Chondrocyte (in vitro differentiated cells): ENCODE data around the gene PTPRS. TPM values are rescaled to one million over a fixed set of nuclear protein-coding genes. Genes with fewer than 3 reads are reported as not detected.
"Not testable (repeated sequence)": the region's sequence is repeated elsewhere in the genome, so short reads cannot be mapped to it uniquely, and the experiment has no call there.

Source experiments
- DNase-seq: peaks from one replicate; pipeline ENCODE4 v3.0.0; 2021; ENCODE audit warnings: mixed read lengths, low spot score
- H3K27ac Mint-ChIP-seq: one replicate; pipeline ENCODE4 v1.8.0; 2021; ENCODE audit warnings: mild to moderate bottlenecking, moderate library complexity, mixed read lengths; ENCODE audit not compliant: unreplicated experiment
- H3K27me3 Mint-ChIP-seq: 2 replicates; pipeline ENCODE4 v1.8.0; 2021; ENCODE audit warnings: low read depth, mixed read lengths
- H3K36me3 Mint-ChIP-seq: 2 replicates; pipeline ENCODE4 v1.8.0; 2021; ENCODE audit warnings: low read depth, mixed read lengths
- H3K4me1 Mint-ChIP-seq: 2 replicates; pipeline ENCODE4 v1.8.0; 2021; ENCODE audit warnings: low read depth, mild to moderate bottlenecking, mixed read lengths
- H3K4me3 Mint-ChIP-seq: one replicate; pipeline ENCODE4 v1.8.0; 2021; ENCODE audit warnings: mild to moderate bottlenecking, moderate library complexity, mixed read lengths; ENCODE audit not compliant: unreplicated experiment
- H3K9me3 Mint-ChIP-seq: 2 replicates; pipeline ENCODE4 v1.8.0; 2021; ENCODE audit warnings: low read depth, mixed read lengths
- long read RNA-seq: library from polyadenylated mRNA; stranded (forward); transcript quantifications from one replicate; pipeline ENCODE4 v2.0.0, GENCODE V29; 2021
- total RNA-seq: library from RNA; stranded (reverse); gene quantifications from 3 replicates; pipeline ENCODE4 v1.2.1, GENCODE V29; 2021
- TF ChIP-seq, protein P1 (sequence below): fragments of 200-600 bp; sonication (generic); IDR thresholded peaks from 2 replicates; pipeline ENCODE4 v1.5.0; 2021; ENCODE audit warnings: antibody characterized with exemption, mild to moderate bottlenecking, moderate library complexity

PTPRS gene
- total RNA-seq, result 129 to 133 TPM (median 130 TPM) in 3 replicates
- long read RNA-seq, partial matches to known transcripts, result 9 of 32 reads
- long read RNA-seq, other reads (novel, unspliced or antisense), result 23 of 32 reads

DNA sequence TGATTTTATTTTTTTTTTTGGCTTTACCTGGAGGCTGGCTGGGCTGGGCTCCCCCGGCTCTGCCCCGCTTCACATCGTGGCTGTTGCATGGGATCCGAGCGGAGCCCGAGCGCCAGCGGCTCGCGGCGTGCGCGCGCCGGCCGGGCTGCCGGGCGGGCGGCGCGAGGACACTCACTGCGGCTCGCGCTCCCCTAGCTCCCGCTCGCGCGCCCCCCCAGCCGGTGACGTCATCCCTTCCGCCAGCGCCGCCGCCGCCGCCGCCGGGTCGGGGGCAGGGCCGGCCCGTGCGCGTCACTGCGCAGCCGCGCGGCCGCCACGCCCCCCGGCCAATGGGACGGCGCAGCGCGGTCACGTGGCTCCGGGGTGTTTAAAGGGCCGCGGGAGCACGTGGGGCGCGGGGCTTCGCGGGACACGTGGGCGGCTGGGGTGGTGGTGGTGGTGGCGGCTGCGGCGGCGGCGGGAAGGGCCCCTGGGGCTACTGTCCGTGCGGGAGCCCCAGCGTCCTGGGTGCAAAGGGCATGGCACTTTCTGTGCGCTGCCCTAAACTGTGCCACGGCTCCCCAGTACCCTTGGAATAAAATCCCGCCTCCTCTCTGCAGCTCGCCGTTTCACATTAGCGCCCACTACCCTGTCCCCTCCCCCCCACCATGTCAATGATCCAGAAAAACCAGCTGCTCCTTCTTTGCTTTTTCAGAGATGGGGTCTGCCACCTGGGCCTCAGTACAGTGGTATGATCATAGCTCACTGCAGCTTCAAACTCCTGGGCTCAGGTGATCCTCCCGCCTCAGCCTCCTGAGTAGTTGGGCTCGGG is at the start of gene PTPRS:
Gene PTPRS (minus strand): TSS at position 176 of the 811 bp plus-strand sequence. CDS start 54,672 bp downstream, outside the sequence.
- DNase-seq, result no peak
- Mint-ChIP-seq H3K4me1 (peaks cover 9% of the 10 kb centered on the region), H3K27me3 (peaks cover 5% of the 10 kb centered on the region), H3K27ac (peak within 1 kb of the TSS; percentile 17), H3K4me3 (peak within 1 kb of the TSS; percentile 81), H3K36me3 (no peaks in the 10 kb centered on the region), H3K9me3 (no peaks in the 10 kb centered on the region)
- TF ChIP-seq, protein P1, sequence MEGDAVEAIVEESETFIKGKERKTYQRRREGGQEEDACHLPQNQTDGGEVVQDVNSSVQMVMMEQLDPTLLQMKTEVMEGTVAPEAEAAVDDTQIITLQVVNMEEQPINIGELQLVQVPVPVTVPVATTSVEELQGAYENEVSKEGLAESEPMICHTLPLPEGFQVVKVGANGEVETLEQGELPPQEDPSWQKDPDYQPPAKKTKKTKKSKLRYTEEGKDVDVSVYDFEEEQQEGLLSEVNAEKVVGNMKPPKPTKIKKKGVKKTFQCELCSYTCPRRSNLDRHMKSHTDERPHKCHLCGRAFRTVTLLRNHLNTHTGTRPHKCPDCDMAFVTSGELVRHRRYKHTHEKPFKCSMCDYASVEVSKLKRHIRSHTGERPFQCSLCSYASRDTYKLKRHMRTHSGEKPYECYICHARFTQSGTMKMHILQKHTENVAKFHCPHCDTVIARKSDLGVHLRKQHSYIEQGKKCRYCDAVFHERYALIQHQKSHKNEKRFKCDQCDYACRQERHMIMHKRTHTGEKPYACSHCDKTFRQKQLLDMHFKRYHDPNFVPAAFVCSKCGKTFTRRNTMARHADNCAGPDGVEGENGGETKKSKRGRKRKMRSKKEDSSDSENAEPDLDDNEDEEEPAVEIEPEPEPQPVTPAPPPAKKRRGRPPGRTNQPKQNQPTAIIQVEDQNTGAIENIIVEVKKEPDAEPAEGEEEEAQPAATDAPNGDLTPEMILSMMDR, result no peak

DNA sequence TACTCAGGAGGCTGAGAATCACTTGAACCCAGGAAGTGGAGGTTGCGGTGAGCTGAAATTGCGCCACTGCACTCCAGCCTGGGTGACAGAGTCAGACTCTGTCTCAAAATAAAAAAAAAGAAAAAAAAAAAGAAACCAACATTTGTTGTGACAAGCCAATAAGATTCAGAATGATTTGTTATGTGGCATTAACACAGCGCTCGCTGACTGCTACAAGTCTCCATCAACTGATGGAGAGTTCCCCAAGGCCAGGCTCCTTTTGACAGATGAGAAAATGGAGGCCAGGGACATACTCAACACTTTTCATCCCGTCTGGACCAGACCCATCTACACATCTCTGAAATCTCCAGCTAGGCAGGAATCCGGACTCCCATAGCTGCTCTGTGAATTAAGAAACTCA is 48.7 kb upstream of the PTPRS start:
- Mint-ChIP-seq H3K4me1 (no peaks in the 10 kb centered on the region), H3K27ac (no peak overlapping the region), H3K36me3 (peaks cover 3% of the 10 kb centered on the region), H3K27me3 (peaks cover 53% of the 10 kb centered on the region), H3K9me3 (peaks cover 2% of the 10 kb centered on the region), H3K4me3 (no peak overlapping the region)
- DNase-seq, result no peak
- TF ChIP-seq, protein P1, result no peak

DNA sequence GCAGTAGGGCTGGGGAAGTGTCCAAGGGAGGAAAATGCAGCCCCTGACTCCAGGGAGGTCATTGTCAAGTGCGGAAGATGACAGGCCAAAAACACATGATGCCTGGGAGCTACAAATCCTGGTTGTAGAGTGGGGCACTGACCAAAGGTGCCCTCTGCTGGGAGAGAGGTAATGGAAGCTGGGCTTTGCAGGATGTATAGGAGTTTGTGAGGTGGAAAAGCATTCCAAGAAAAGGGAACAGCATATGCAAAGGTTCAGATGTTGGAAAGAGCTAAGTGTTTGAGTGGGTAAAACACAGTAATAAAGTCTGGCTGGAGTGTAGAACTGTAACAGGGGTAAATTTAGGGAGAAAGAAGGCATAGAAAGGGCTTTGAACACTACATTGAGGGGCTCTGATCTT is 46.9 kb upstream of the PTPRS start:
- Mint-ChIP-seq H3K27me3 (peaks cover 37% of the 10 kb centered on the region), H3K4me1 (no peaks in the 10 kb centered on the region)

DNA sequence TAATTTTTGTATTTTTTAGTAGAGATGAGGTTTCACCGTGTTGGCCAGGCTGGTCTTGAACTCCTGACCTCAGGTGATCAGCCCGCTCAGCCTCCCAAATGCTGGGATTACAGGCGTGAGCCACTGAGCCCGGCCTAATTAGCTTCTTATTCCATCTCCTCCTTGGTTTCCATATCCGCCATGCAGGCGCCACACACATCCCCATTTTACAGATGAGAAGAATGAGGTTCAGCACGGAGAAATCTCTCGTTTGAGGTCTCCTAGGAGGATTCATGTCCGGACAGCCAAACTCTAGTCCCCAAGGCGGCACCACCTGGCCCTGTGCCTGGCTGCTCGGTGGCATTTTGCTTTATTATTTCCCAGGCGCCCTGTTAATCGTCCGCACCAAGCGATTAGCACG is 46.2 kb upstream of the PTPRS start:
- peaks cover 31% of the 10 kb centered on the region for H3K27me3 Mint-ChIP-seq

More for the DNA sequence above, 46.9 kb upstream of the PTPRS start:
- no peak overlapping the region for H3K27ac Mint-ChIP-seq
- no peak overlapping the region for H3K4me3 Mint-ChIP-seq
- DNase-seq, result no peak
- TF ChIP-seq, protein P1, result no peak
- H3K9me3 Mint-ChIP-seq, result peaks cover 11% of the 10 kb centered on the region
- peaks cover 6% of the 10 kb centered on the region for H3K36me3 Mint-ChIP-seq

DNA sequence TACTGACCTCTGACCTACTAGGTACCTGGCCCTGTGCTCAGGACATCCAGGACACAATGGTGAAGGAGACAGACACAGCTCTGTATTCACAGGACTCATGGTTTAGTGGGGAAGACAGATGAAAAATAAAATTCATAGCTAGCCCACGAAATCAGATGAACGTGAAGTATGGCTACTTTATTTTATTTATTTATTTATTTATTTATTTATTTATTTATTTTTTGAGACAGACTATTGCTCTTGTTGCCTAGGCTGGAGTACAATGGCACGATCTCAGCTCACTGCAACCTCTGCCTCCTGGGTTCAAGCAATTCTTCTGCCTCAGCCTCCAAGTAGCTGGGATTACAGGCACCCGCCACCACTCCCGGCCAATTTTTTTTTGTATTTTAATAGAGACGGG is 40.6 kb upstream of the PTPRS start:
- not testable (repeated sequence) for DNase-seq, H3K36me3 Mint-ChIP-seq, H3K27me3 Mint-ChIP-seq, H3K27ac Mint-ChIP-seq, H3K4me3 Mint-ChIP-seq, H3K4me1 Mint-ChIP-seq
- H3K9me3 Mint-ChIP-seq, result peaks cover 17% of the 10 kb centered on the region

More for the DNA sequence above, 46.2 kb upstream of the PTPRS start:
- Mint-ChIP-seq H3K9me3 (peaks cover 14% of the 10 kb centered on the region), H3K4me1 (no peaks in the 10 kb centered on the region), H3K4me3 (no peak overlapping the region), H3K36me3 (peaks cover 8% of the 10 kb centered on the region), H3K27ac (no peak overlapping the region)
- TF ChIP-seq, protein P1, result no peak
- no peak for DNase-seq
